Gastroesophageal sphincter (tissue), 4 donors: Measurements from ENCODE around the gene CACNG7. TPM values are rescaled to one million over a fixed set of nuclear protein-coding genes. Genes with fewer than 3 reads are reported as not detected.
"Not testable (repeated sequence)": the region's sequence is repeated elsewhere in the genome, so short reads cannot be mapped to it uniquely, and the experiment has no call there.

Experiments
- ATAC-seq: fragments of 150-250 bp; one replicate; pipeline ENCODE4 v1.9.1; 2016; ENCODE audit warnings: mild to moderate bottlenecking, moderate library complexity
- H3K27ac ChIP-seq, 4 donors: fragments of 200-600 bp; sonication (generic) in 3 of 4; 1 replicate in 3 of 4; 2 replicates in 1 of 4; pipeline ENCODE4 v1.5.1; 2016 to 2019
- H3K27me3 ChIP-seq: fragments of 200-600 bp; sonication (generic); one replicate; pipeline ENCODE4 v1.5.1; 2019
- H3K36me3 ChIP-seq, 2 donors: fragments of 200-600 bp; sonication (generic); one replicate each; pipeline ENCODE4 v1.5.1; 2019; ENCODE audit warnings: control low read depth in 1 of 2
- H3K4me1 ChIP-seq, 3 donors: fragments of 200-600 bp; sonication (generic); 1 replicate in 2 of 3; 2 replicates in 1 of 3; pipeline ENCODE4 v1.5.1; 2016 to 2019; ENCODE audit warnings: control low read depth in 2 of 3
- H3K4me3 ChIP-seq, 2 donors: fragments of 200-600 bp; sonication (generic); one replicate each; pipeline ENCODE4 v1.5.1; 2019; ENCODE audit warnings: mild to moderate bottlenecking in 1 of 2, moderate library complexity in 1 of 2
- H3K9me3 ChIP-seq, 3 donors: fragments of 200-600 bp; sonication (generic); one replicate each; pipeline ENCODE4 v1.5.1; 2017 to 2019; ENCODE audit warnings: control low read depth in 2 of 3
- EP300 ChIP-seq: sonication (generic); formaldehyde crosslinking; IDR thresholded peaks from one replicate; pipeline ENCODE4 v1.6.1; 2017; ENCODE audit warnings: antibody characterized with exemption, mild to moderate bottlenecking
- POLR2A ChIP-seq, 2 donors: fragments of 450-650 bp; IDR thresholded peaks; one replicate each; pipeline ENCODE4 v1.6.1; 2017; ENCODE audit warnings: antibody characterized with exemption in 2 of 2, mild to moderate bottlenecking in 2 of 2, moderate library complexity in 1 of 2
- POLR2AphosphoS5 ChIP-seq: sonication (generic); formaldehyde crosslinking; IDR thresholded peaks from one replicate; pipeline ENCODE4 v1.6.1; 2017; ENCODE audit warnings: antibody characterized with exemption
- WGBS, 2 donors: methylation state at CpG; one replicate each; pipeline ENCODE4 v1.1.5; 2018; ENCODE audit warnings: low coverage in 1 of 2; 5-methylcytosine and 5-hydroxymethylcytosine counted together
- total RNA-seq, 4 donors: library from RNA; depleted of rRNA; stranded (reverse); fragments of >200 nt; gene quantifications; one replicate each; pipeline ENCODE4 v1.1.0, GENCODE V29; 2016
- TF ChIP-seq, protein P1 (sequence below), 4 experiments: fragments of 200-600 bp in 2 of 4; fragments of 450-650 bp in 2 of 4; sonication (generic) in 1 of 4; IDR thresholded peaks; one replicate each; pipeline ENCODE4 v1.5.1; 2017 to 2019; ENCODE audit warnings: antibody characterized with exemption in 4 of 4, mild to moderate bottlenecking in 2 of 4, moderate library complexity in 2 of 4

Gene CACNG7
- total RNA-seq, 4 donors from 2014 or later: not detected

DNA sequence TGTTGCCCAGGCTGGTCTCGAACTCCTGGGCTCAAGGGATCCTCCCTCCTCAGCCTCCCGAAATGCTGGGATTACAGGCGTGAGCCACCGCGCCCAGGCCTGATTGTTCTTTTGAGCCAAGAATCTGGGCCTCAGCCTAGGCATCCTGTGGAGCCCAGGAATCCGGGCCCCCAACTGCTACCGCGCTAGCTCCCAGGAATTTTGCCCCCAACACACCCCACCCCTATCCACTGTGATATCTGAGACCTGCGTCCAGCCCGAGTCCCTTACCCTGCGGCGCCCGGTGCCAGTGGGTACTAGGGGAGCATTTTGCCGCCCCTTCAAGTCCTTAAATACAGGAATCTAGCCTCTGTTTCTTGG is 42.2 kb upstream of the CACNG7 start:
- no peaks in the 10 kb centered on the region for H3K9me3 ChIP-seq
- ATAC-seq: no peak
- H3K4me1 ChIP-seq: peaks cover 0 to 49% (median 33%) of the 10 kb centered on the region in 3 donors
- peak overlapping the region; percentile 51 to 99 for H3K4me3 ChIP-seq
- H3K27me3 ChIP-seq: no peaks in the 10 kb centered on the region
- peaks cover 0 to 14% of the 10 kb centered on the region in 2 donors for H3K36me3 ChIP-seq
- no peak for TF ChIP-seq POLR2A (IDR thresholded peaks at IDR 0.05)
- TF ChIP-seq EP300: no peak
- TF ChIP-seq, protein P1, sequence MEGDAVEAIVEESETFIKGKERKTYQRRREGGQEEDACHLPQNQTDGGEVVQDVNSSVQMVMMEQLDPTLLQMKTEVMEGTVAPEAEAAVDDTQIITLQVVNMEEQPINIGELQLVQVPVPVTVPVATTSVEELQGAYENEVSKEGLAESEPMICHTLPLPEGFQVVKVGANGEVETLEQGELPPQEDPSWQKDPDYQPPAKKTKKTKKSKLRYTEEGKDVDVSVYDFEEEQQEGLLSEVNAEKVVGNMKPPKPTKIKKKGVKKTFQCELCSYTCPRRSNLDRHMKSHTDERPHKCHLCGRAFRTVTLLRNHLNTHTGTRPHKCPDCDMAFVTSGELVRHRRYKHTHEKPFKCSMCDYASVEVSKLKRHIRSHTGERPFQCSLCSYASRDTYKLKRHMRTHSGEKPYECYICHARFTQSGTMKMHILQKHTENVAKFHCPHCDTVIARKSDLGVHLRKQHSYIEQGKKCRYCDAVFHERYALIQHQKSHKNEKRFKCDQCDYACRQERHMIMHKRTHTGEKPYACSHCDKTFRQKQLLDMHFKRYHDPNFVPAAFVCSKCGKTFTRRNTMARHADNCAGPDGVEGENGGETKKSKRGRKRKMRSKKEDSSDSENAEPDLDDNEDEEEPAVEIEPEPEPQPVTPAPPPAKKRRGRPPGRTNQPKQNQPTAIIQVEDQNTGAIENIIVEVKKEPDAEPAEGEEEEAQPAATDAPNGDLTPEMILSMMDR (IDR thresholded peaks at IDR 0.05): no peak
- no peak for TF ChIP-seq POLR2AphosphoS5
- H3K27ac ChIP-seq: peak overlapping the region; percentile 81 to 98 (median 96)
- 0 to 4% methylated on average over 2 to 4 of the region's 14 CpGs for WGBS, 2 donors

DNA sequence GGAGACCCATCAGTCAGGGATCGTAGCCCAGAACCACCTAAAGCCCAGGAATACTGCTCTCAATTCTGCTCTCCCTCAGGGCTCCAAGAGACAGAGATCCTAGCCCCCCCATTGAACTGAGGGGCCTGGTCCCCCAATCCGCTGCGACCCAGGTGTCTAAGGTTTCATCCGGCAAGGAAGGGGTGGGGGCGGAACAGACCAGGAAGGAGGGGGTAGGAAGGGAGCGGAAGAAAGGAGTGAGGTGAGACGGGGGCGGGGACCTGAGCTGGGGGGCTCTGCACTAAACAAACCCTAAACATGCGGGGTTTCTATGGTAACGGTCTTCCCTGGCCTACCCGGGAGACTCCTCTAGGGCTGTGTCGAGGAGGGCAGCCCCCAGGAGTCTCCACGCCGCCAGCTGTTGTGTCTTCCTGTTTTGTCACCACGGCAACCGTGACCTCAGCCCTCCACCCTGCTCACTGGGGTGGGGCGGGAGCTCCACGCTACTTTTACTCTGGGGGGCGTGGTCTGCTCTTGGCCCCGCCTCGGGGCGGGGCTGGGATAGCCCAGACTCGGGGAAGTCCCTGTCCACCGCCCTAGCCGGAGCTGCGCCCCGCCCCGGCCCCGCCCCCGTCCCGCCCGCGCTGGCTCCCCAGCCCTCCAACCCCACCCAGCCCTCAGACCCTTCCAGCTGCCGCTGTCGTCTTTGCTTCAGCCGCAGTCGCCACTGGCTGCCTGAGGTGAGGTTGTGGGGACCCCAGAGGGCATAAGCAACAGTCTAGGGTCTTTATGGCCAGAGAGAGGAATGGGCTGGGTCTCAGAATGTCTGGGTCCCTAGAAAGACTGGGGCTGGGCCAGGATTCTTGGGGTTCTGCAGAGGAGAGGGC is 41.6 kb upstream of the CACNG7 start, which contains the start of gene MYADM:
TSS of gene MYADM (plus strand) at position 659 of the 866 bp plus-strand sequence. CDS start 5,647 bp downstream, outside the sequence.
- peaks cover 0 to 56% (median 40%) of the 10 kb centered on the region in 3 donors for H3K4me1 ChIP-seq
- H3K27ac ChIP-seq: peak within 1 kb of the TSS; percentile 81 to 98 (median 96)

DNA sequence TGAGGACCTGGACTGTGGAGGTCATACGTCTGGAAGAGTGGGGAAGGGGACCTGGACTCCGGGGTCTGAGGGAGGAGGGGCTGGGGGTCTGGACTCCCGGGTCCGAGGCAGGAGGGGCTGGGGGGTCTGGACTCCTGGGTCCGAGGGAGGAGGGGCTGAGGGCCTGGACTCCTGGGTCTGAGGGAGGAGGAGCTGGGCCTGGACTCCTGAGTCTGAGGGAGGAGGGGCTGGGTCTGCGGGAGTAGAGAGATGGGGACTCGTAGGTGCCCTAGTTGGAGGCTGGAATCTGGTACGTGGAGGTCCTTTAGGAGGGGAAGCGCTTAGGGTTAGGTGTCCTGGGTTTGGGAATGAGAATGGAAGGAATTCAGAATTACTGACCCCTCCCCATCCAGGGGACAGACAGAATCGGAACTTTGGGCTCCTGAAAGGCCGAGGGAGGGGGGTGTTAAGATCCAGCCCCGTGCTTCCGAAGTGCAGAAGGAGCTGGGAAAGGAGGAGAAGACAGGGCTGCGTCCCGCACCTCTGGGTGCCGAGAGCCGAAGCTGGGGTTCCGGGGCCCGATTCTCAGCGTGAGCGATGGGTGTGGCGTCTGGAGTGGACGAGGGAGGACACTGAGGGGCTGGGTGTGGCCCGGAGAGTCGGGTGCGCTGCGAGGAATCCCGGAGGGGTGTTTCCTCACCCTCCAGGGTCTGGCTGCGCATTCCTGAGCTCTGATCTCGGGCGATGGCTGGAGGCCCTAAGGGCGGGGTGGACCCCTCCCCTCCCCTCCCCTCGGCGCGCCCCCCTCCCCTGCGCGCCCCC is 40.8 kb upstream of the CACNG7 start:
- no peaks in the 10 kb centered on the region for H3K9me3 ChIP-seq
- no peaks in the 10 kb centered on the region for H3K27me3 ChIP-seq
- H3K36me3 ChIP-seq: peaks cover 0 to 29% of the 10 kb centered on the region in 2 donors
- H3K4me1 ChIP-seq: peaks cover 0 to 64% (median 46%) of the 10 kb centered on the region in 3 donors
- WGBS, 2 donors: 0 to 1% methylated on average over 3 to 10 of the region's 37 CpGs
- H3K27ac ChIP-seq: peak overlapping the region; percentile 70 to 98 (median 96)
- H3K4me3 ChIP-seq: peak overlapping the region; percentile 51 to 99
- ATAC-seq: peak; percentile 10
- TF ChIP-seq, protein P1 (IDR thresholded peaks at IDR 0.05): no peak
- TF ChIP-seq POLR2A (IDR thresholded peaks at IDR 0.05) (no peak), EP300 (no peak), POLR2AphosphoS5 (no peak)

More for the DNA sequence above, 41.6 kb upstream of the CACNG7 start, which contains the start of gene MYADM:
- ATAC-seq: peak; percentile 85
- no peaks in the 10 kb centered on the region for H3K27me3 ChIP-seq
- WGBS, 2 donors: 2% methylated on average over 14 of the region's 37 CpGs; no CpG with 5 or more reads in 1 of the 2 donors
- TF ChIP-seq, protein P1 (IDR thresholded peaks at IDR 0.05): no peak
- TF ChIP-seq POLR2AphosphoS5 (peak; percentile 95), POLR2A (IDR thresholded peaks at IDR 0.05) (peak; percentile 87 to 89)
- H3K9me3 ChIP-seq: no peaks in the 10 kb centered on the region
- peaks cover 0 to 21% of the 10 kb centered on the region in 2 donors for H3K36me3 ChIP-seq
- peak within 1 kb of the TSS; percentile 51 to 99 for H3K4me3 ChIP-seq

DNA sequence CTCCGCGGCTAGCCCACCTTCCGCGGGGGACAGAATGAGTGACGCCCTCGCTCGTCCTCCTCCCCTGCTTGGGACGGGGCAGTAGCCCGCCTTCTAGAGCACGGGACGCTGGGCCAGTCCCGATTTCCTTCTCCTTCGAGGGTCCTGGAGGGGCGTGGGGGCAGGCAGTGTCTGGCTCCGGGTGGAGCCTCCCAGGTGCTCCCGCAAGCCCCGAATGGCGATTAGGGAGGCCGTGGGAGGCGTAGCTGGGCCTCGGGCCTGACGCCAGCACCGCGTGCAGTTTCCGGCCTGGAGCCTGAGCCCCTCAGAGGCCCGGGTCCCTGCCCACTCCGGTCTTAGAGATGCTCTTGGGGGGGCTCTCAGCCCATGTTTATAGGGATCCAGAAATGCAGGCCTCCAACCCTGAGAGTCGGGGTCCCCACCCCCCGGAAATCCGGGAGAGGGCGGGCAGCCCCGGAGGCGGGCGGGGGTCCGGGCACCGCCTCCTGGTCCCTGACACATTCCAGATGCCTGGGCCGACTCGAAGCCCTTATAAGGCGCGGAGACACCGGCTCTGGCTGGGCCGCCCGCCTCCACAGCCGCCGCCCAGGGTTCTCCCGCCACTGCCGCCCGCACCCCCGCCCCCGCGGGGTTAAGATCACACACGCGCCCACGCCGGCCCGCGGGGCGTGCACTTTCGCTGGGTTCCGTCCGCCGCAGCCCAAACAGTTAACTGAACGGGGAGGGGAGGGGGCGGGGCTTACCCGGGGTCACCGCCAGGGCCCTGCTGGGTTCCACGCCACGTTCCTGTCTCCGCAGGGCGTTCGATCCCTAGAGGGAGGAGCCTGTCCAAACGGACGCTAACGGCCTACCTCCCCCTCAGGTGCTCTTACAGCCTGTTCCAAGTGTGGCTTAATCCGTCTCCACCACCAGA is 39.9 kb upstream of the CACNG7 start:
- Histone ChIP-seq H3K27me3 (no peaks in the 10 kb centered on the region), H3K9me3 (no peaks in the 10 kb centered on the region), H3K27ac (peak overlapping the region; percentile 70 to 98 (median 96)), H3K4me1 (peaks cover 0 to 73% (median 54%) of the 10 kb centered on the region in 3 donors), H3K36me3 (peaks cover 0 to 37% of the 10 kb centered on the region in 2 donors), H3K4me3 (peak overlapping the region; percentile 51 to 99)
- ATAC-seq: peak; percentile 73
- WGBS, 2 donors: no CpG with 5 or more reads among the region's 75 CpGs
- TF ChIP-seq, protein P1 (IDR thresholded peaks at IDR 0.05): peak in 3 of 4 experiments; percentile 49 to 84 (median 65)
- TF ChIP-seq EP300: peak; percentile 37
- TF ChIP-seq POLR2A (IDR thresholded peaks at IDR 0.05): peak; percentile 47 to 58
- TF ChIP-seq POLR2AphosphoS5: peak; percentile 80

DNA sequence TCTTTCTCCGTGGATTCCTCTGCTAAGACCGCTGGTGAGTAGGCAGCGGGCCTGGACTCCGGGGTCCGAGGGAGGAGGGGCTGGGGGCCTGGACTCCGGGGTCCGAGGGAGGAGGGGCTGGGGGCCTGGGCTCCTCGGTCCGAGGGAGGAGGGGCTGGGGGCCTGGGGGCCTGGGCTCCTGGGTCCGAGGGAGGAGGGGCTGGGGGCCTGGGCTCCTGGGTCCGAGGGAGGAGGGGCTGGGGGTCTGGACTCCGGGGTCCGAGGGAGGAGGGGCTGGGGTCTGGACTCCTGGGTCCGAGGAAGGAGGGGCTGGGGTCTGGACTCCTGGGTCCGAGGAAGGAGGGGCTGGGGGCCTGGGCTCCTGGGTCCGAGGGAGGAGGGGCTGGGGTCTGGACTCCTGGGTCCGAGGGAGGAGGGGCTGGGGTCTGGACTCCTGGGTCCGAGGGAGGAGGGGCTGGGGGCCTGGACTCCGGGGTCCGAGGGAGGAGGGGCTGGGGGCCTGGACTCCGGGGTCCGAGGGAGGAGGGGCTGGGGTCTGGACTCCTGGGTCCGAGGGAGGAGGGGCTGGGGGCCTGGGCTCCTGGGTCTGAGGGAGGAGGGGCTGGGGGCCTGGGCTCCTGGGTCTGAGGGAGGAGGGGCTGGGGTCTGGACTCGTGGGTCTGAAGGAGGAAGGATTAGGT is 39.1 kb upstream of the CACNG7 start:
- peaks cover 0 to 45% of the 10 kb centered on the region in 2 donors for H3K36me3 ChIP-seq
- peak overlapping the region; percentile 70 to 98 (median 96) for H3K27ac ChIP-seq
- not testable (repeated sequence) for H3K27me3 ChIP-seq, ATAC-seq, H3K9me3 ChIP-seq
- H3K4me3 ChIP-seq: peak overlapping the region; percentile 51 to 99
- 0% methylated on average over 1 of the region's 24 CpGs; no CpG with 5 or more reads in 1 of the 2 donors for WGBS, 2 donors
- peaks cover 0 to 80% (median 59%) of the 10 kb centered on the region in 3 donors for H3K4me1 ChIP-seq
